ENCODE data around the gene GAGE12E.
"Not testable (repeated sequence)": the region's sequence is repeated elsewhere in the genome, so short reads cannot be mapped to it uniquely, and the experiment has no call there.

GAGE12E gene

DNA sequence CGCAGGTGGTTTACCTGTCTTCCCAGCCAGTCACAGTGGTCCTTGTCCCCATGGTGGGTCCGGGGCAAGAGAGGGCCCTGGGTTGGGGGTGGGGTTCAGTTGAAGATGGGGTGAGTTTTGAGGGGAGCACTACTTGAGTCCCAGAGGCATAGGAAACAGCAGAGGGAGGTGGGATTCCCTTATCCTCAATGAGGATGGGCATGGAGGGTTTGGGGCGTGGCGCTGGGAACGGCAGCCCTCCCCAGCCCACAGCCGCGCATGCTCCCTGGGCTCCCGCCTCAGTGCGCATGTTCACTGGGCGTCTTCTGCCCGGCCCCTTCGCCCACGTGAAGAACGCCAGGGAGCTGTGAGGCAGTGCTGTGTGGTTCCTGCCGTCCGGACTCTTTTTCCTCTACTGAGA lies at the start of gene GAGE12E:
TSS of gene GAGE12E (plus strand) at position 301 of the 400 bp plus-strand sequence. CDS start 1,155 bp downstream, outside the sequence.
- not testable (repeated sequence) for DNase-seq

DNA sequence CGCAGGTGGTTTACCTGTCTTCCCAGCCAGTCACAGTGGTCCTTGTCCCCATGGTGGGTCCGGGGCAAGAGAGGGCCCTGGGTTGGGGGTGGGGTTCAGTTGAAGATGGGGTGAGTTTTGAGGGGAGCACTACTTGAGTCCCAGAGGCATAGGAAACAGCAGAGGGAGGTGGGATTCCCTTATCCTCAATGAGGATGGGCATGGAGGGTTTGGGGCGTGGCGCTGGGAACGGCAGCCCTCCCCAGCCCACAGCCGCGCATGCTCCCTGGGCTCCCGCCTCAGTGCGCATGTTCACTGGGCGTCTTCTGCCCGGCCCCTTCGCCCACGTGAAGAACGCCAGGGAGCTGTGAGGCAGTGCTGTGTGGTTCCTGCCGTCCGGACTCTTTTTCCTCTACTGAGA lies 19.2 kb upstream of the GAGE12E start, which contains the start of gene GAGE12C:
TSS of gene GAGE12C (plus strand) at position 301 of the 400 bp plus-strand sequence. CDS start 1,155 bp downstream, outside the sequence.
- DNase-seq = not testable (repeated sequence)

DNA sequence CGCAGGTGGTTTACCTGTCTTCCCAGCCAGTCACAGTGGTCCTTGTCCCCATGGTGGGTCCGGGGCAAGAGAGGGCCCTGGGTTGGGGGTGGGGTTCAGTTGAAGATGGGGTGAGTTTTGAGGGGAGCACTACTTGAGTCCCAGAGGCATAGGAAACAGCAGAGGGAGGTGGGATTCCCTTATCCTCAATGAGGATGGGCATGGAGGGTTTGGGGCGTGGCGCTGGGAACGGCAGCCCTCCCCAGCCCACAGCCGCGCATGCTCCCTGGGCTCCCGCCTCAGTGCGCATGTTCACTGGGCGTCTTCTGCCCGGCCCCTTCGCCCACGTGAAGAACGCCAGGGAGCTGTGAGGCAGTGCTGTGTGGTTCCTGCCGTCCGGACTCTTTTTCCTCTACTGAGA lies 9.7 kb upstream of the GAGE12E start, which contains the start of gene GAGE12D:
TSS of gene GAGE12D (plus strand) at position 301 of the 400 bp plus-strand sequence. CDS start 1,155 bp downstream, outside the sequence.
- not testable (repeated sequence) for DNase-seq

DNA sequence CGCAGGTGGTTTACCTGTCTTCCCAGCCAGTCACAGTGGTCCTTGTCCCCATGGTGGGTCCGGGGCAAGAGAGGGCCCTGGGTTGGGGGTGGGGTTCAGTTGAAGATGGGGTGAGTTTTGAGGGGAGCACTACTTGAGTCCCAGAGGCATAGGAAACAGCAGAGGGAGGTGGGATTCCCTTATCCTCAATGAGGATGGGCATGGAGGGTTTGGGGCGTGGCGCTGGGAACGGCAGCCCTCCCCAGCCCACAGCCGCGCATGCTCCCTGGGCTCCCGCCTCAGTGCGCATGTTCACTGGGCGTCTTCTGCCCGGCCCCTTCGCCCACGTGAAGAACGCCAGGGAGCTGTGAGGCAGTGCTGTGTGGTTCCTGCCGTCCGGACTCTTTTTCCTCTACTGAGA lies 9.5 kb downstream of the GAGE12E start, which contains the start of gene GAGE12F:
TSS of gene GAGE12F (plus strand) at position 301 of the 400 bp plus-strand sequence. CDS start 1,155 bp downstream, outside the sequence.
- DNase-seq = not testable (repeated sequence)

GRCh38 chrX:49568728-49569127 lies 17.6 kb downstream of the GAGE12E start:
- DNase-seq = not testable (repeated sequence)

GRCh38 chrX:49569152-49569551 lies 18.1 kb downstream of the GAGE12E start:
- not testable (repeated sequence) for DNase-seq

DNA sequence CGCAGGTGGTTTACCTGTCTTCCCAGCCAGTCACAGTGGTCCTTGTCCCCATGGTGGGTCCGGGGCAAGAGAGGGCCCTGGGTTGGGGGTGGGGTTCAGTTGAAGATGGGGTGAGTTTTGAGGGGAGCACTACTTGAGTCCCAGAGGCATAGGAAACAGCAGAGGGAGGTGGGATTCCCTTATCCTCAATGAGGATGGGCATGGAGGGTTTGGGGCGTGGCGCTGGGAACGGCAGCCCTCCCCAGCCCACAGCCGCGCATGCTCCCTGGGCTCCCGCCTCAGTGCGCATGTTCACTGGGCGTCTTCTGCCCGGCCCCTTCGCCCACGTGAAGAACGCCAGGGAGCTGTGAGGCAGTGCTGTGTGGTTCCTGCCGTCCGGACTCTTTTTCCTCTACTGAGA lies 19.0 kb downstream of the GAGE12E start, which contains the start of gene GAGE12G:
TSS of gene GAGE12G (plus strand) at position 301 of the 400 bp plus-strand sequence. CDS start 1,155 bp downstream, outside the sequence.
- not testable (repeated sequence) for DNase-seq

DNA sequence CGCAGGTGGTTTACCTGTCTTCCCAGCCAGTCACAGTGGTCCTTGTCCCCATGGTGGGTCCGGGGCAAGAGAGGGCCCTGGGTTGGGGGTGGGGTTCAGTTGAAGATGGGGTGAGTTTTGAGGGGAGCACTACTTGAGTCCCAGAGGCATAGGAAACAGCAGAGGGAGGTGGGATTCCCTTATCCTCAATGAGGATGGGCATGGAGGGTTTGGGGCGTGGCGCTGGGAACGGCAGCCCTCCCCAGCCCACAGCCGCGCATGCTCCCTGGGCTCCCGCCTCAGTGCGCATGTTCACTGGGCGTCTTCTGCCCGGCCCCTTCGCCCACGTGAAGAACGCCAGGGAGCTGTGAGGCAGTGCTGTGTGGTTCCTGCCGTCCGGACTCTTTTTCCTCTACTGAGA lies 28.6 kb downstream of the GAGE12E start, which contains the start of gene GAGE12H:
TSS of gene GAGE12H (plus strand) at position 301 of the 400 bp plus-strand sequence. CDS start 1,155 bp downstream, outside the sequence.
- not testable (repeated sequence) for DNase-seq

DNA sequence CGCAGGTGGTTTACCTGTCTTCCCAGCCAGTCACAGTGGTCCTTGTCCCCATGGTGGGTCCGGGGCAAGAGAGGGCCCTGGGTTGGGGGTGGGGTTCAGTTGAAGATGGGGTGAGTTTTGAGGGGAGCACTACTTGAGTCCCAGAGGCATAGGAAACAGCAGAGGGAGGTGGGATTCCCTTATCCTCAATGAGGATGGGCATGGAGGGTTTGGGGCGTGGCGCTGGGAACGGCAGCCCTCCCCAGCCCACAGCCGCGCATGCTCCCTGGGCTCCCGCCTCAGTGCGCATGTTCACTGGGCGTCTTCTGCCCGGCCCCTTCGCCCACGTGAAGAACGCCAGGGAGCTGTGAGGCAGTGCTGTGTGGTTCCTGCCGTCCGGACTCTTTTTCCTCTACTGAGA lies 38.1 kb downstream of the GAGE12E start, which contains the start of gene GAGE2A:
TSS of gene GAGE2A (plus strand) at position 301 of the 400 bp plus-strand sequence. CDS start 1,155 bp downstream, outside the sequence.
- not testable (repeated sequence) for DNase-seq

DNA sequence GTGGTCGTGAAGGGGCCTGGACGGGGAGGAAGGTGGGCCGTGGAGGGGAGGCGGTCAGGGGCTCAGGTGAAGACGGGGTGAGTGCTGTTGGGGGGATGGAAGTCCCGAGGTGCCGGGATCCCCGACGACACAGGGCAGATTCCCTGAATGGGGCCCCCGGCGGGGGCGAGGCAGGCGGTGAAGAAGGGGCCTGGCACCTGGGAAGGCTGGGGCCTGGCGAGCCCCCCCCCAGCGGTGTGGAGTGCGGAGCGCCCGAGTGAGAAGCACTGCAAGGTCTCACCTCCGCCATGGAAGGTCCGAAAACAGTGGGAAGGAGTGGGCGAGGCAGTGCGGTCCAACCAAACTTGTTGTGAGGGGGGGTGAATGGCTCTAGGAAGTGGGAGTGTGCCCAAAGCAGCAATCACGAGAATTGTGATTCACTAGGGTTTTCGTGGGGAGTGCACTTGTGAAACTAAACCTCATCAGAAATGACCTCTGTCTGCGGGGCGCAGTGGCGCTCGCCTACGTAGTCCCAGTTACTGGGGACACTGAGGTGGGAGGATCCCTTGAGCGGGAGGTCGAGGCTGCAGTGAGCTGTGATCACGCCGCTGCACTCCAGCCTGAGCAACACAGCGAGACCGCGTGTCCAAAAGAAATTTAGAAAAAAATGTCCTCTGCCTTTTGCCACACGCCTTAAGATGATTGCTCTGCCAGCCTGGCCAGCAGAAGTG lies 38.8 kb downstream of the GAGE12E start:
- not testable (repeated sequence) for DNase-seq

DNA sequence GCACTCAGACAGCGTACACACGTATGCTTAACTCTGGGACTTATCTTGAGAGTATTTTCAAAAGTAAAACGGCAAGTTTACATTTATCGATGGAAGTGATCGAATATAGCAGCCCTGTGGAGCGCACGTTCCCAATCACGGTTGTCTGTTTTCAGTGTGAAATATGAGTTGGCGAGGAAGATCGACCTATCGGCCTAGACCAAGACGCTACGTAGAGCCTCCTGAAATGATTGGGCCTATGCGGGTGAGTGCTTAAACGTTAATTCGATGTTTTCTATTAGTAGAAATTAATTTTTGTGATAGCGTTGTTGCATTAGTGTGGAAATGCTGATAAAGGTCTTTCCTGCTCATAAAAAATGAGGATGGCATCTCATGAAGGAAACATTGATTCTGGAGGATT lies 39.4 kb downstream of the GAGE12E start:
- DNase-seq = not testable (repeated sequence)

GRCh38 chrX:49598720-49599119 lies 47.6 kb downstream of the GAGE12E start, which contains the start of gene GAGE1:
TSS of gene GAGE1 (plus strand) at chrX:49599020. CDS start at chrX:49600175, 1,155 bp downstream.
- not testable (repeated sequence) for DNase-seq
